Large intestine (tissue), 3 donors: ENCODE data around the gene EVI2A. TPM values are rescaled to one million over a fixed set of nuclear protein-coding genes. Genes with fewer than 3 reads are reported as not detected.

Source experiments
- DNase-seq, 2 donors: peaks; one replicate each; pipeline versions ENCODE4 v3.0.0 to v3.0.0-alpha.2; 2013
- H3K27ac ChIP-seq: one replicate; pipeline ENCODE4 v1.5.1; 2013; ENCODE audit warnings: low read length
- H3K27me3 ChIP-seq: 2 replicates; pipeline ENCODE4 v1.6.1; 2013; ENCODE audit warnings: low read length; ENCODE audit not compliant: control insufficient read depth, insufficient read depth
- H3K36me3 ChIP-seq: 2 replicates; pipeline ENCODE4 v1.6.1; 2013; ENCODE audit warnings: low read length; ENCODE audit not compliant: control insufficient read depth, insufficient read depth
- H3K4me1 ChIP-seq: one replicate; pipeline ENCODE4 v1.6.1; 2013; ENCODE audit warnings: low read length; ENCODE audit not compliant: control insufficient read depth, insufficient read depth
- H3K4me3 ChIP-seq: one replicate; pipeline ENCODE4 v1.5.1; 2013; ENCODE audit warnings: low read length
- H3K9me3 ChIP-seq: one replicate; pipeline ENCODE4 v1.6.1; 2013; ENCODE audit warnings: mild to moderate bottlenecking, low read depth, low read length, moderate library complexity; ENCODE audit not compliant: control insufficient read depth
- WGBS: methylation state at CpG from one replicate; pipeline ENCODE4 v1.1.5; 2013; ENCODE audit warnings: low lambda C conversion rate; ENCODE audit not compliant: insufficient coverage; 5-methylcytosine and 5-hydroxymethylcytosine counted together
- polyA plus RNA-seq: library from polyadenylated mRNA; unstranded; fragments of 120-200 nt; gene quantifications from one replicate; pipeline ENCODE4 v1.2.1, GENCODE V29; 2013

EVI2A gene
- polyA plus RNA-seq, 1 donor = 3.8 TPM

DNA sequence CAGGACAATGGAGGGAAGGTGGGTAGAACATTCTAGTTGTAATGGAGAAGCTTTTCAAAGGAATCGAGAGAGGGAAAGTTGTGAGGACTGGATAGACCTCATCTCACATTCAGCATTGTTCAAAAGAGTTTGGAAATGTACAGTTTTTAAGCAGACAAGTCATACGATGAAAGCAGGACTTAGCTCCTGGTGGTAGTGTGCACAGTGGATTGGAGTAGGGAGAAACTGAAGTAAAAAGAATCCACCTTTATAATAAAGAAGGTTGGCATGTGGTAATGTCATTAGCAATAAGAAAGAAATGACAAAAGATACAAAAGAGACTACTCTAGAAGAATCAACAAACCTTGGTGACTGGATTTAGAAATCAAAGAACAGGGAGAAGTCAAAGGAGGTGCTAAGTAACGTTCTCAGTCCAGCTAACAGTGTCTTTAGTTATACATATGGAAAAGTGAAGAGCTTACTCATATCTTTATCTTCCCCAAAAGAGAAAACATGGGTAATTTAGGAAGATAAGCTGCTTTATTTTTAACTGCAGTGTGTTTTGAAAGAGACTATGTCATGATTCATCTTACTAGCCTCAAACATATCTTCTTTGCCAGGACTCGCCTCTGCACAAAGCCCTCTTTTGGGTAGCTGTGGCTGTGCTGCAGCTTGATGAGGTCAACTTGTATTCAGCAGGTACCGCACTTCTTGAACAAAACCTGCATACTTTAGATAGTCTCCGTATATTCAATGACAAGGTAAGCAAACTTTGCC is 18.7 kb upstream of the EVI2A start:
- no peak for DNase-seq

GRCh38 chr17:31329221-31329620 is 7.8 kb upstream of the EVI2A start:
- DNase-seq = no peak
- Histone ChIP-seq H3K4me3 (no peak overlapping the region), H3K27me3 (no peaks in the 10 kb centered on the region), H3K27ac (no peak overlapping the region), H3K4me1 (no peaks in the 10 kb centered on the region), H3K36me3 (peaks cover 19% of the 10 kb centered on the region), H3K9me3 (no peaks in the 10 kb centered on the region)

More for the DNA sequence above, 18.7 kb upstream of the EVI2A start:
- no peaks in the 10 kb centered on the region for H3K9me3 ChIP-seq
- H3K4me1 ChIP-seq = no peaks in the 10 kb centered on the region
- H3K4me3 ChIP-seq = no peak overlapping the region
- no peaks in the 10 kb centered on the region for H3K27me3 ChIP-seq
- WGBS = 93% methylated on average over 3 of the region's 6 CpGs
- H3K27ac ChIP-seq = no peak overlapping the region
- H3K36me3 ChIP-seq = peaks cover 31% of the 10 kb centered on the region

- Histone ChIP-seq H3K9me3 (no peaks in the 10 kb centered on the region), H3K27me3 (no peaks in the 10 kb centered on the region), H3K27ac (no peak overlapping the region), H3K4me3 (no peak overlapping the region), H3K36me3 (peaks cover 19% of the 10 kb centered on the region), H3K4me1 (no peaks in the 10 kb centered on the region)
- DNase-seq = no peak
Measured at GRCh38 chr17:31328160-31328535, 6.7 kb upstream of the EVI2A start.

DNA sequence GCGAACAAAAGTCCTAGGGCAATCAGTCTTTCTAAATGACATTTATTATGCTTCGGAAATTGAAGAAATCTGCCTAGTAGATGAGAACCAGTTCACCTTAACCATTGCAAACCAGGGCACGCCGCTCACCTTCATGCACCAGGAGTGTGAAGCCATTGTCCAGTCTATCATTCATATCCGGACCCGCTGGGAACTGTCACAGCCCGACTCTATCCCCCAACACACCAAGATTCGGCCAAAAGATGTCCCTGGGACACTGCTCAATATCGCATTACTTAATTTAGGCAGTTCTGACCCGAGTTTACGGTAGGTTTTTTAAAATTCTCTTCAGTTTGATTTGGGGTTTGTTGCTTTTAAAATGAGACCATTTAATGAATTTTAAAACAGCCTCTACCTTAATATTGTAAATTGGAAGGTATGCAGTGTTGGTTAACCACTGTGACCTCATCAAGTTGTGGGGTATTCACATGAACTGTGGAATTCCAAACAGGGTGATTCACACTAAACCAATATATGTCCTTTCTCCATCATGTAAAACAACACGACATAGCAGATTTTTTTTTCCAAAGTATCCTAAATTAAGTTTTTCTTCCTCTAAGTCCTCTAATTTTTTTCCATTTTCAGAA is 6.2 kb upstream of the EVI2A start:
- no peak overlapping the region for H3K4me3 ChIP-seq
- no peaks in the 10 kb centered on the region for H3K9me3 ChIP-seq
- no peak for DNase-seq
- H3K27me3 ChIP-seq = no peaks in the 10 kb centered on the region
- H3K27ac ChIP-seq = no peak overlapping the region
- no peaks in the 10 kb centered on the region for H3K4me1 ChIP-seq
- H3K36me3 ChIP-seq = peaks cover 19% of the 10 kb centered on the region
- WGBS = 95% methylated on average over 2 of the region's 12 CpGs

DNA sequence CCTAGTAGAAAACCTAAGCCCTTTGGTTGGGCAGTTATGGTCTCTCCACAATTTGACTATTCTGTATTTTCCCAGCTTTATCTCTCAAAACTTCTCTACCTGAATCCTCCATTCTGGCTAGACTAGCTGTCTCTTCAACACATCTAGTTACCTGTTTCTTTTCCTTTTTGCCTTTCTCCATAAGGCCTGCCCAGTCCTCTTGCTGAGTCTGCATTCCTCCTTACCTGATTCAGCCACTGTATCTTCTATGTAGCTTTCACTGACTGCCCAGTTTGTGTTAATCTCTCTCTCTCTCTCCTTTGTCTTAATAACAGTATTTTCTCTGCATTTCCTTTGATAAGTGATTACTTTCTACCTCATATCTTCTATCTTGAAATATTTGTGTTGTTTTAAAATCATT is 2.1 kb upstream of the EVI2A start:
- no peaks in the 10 kb centered on the region for H3K4me1 ChIP-seq
- H3K27ac ChIP-seq = no peak overlapping the region
- no peaks in the 10 kb centered on the region for H3K27me3 ChIP-seq
- no peak for DNase-seq
- no peak overlapping the region for H3K4me3 ChIP-seq
- peaks cover 16% of the 10 kb centered on the region for H3K36me3 ChIP-seq
- no peaks in the 10 kb centered on the region for H3K9me3 ChIP-seq

DNA sequence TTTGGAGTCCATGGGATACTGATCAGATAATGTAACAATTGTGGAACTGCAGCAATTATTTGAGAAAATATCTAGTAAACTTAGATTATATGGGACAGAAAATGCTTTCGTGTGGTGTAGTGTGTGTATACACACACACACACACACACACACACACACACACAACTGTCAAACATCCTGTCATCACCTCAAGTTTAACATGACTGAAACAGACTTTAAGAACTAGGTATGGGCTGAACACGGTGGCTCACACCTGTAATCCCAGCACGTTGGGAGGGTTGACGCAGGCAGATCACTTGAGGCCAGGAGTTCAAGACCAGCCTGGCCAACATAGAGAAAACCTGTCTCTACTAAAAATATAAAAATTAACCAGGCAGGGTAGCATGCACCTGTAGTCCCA is 544 bp upstream of the EVI2A start:
- H3K4me3 ChIP-seq = no peak overlapping the region
- H3K27me3 ChIP-seq = no peaks in the 10 kb centered on the region
- WGBS = 100% methylated on average over 3 of the region's 4 CpGs
- DNase-seq = no peak
- no peaks in the 10 kb centered on the region for H3K4me1 ChIP-seq
- peaks cover 8% of the 10 kb centered on the region for H3K36me3 ChIP-seq
- no peak overlapping the region for H3K27ac ChIP-seq
- no peaks in the 10 kb centered on the region for H3K9me3 ChIP-seq

DNA sequence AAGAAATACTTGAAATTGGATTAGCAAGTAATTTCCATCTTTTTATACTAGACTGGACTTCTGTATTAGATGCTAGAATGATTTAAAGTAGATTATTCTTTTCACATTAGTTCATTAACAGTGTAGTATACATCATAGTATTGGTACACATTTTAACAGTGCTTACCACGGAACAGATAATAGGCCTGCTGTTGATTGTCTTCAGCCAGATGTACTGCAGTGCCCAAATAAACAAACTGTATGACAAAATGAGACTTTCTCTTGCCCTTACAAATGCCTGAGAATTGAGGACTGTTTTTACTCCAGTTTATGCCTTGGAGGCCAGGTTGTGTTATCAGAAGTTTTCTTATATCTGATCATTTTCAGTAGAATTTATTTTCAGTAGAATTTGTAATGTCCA is 631 bp downstream of the EVI2A start:
- Histone ChIP-seq H3K27ac (peak overlapping the region; percentile 18), H3K4me3 (no peak overlapping the region), H3K27me3 (no peaks in the 10 kb centered on the region), H3K9me3 (no peaks in the 10 kb centered on the region), H3K4me1 (no peaks in the 10 kb centered on the region), H3K36me3 (peaks cover 4% of the 10 kb centered on the region)
- no peak for DNase-seq
- no CpG with 5 or more reads among the region's 1 CpG for WGBS

GRCh38 chr17:31320241-31320640 is 1.2 kb downstream of the EVI2A start:
- no peak overlapping the region for H3K4me3 ChIP-seq
- DNase-seq = no peak
- no peaks in the 10 kb centered on the region for H3K9me3 ChIP-seq
- H3K4me1 ChIP-seq = no peaks in the 10 kb centered on the region
- H3K36me3 ChIP-seq = peaks cover 2% of the 10 kb centered on the region
- WGBS = 44% methylated on average over 1 of the region's 2 CpGs
- no peaks in the 10 kb centered on the region for H3K27me3 ChIP-seq
- H3K27ac ChIP-seq = no peak overlapping the region

- H3K36me3 ChIP-seq = peaks cover 2% of the 10 kb centered on the region
- H3K9me3 ChIP-seq = no peaks in the 10 kb centered on the region
- 83% methylated on average over 2 of the region's 5 CpGs for WGBS
- no peaks in the 10 kb centered on the region for H3K27me3 ChIP-seq
- H3K4me1 ChIP-seq = no peaks in the 10 kb centered on the region
- H3K27ac ChIP-seq = no peak overlapping the region
- no peak overlapping the region for H3K4me3 ChIP-seq
- no peak for DNase-seq
Measured at GRCh38 chr17:31318851-31319661, 2.4 kb downstream of the EVI2A start.

DNA sequence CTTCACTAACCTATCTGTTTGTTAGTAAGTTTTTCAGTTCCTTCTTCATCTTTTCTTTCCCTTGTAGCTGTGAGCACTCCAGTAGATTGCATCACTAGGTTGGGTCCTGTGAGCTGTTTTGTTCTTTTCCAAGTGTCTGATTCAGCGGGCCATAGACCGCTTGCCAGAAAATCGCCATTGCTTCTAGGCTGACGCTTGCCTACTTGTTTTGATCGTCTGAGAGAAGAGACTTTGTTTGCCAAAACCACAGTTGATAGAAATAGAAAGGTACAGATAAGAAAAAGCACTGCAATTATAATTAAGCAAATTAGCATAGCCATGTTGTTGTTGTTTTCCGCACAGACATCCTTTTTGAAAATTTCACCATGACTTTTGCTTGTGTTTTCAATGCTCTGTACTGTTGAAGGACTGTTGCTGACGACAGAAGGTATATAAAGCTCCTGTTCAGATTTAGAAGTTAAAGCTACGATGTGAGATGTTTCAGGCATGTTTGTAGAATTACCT is 3.1 kb downstream of the EVI2A start:
- Histone ChIP-seq H3K4me1 (no peaks in the 10 kb centered on the region), H3K9me3 (no peaks in the 10 kb centered on the region), H3K27me3 (no peaks in the 10 kb centered on the region), H3K27ac (no peak overlapping the region), H3K36me3 (peaks cover 2% of the 10 kb centered on the region), H3K4me3 (no peak overlapping the region)
- 100% methylated on average over 2 of the region's 8 CpGs for WGBS
- DNase-seq = no peak
